ENCODE measurements around the gene ASIP.
"Not testable (repeated sequence)": the region's sequence is repeated elsewhere in the genome, so short reads cannot be mapped to it uniquely, and the experiment has no call there.

Gene ASIP

DNA sequence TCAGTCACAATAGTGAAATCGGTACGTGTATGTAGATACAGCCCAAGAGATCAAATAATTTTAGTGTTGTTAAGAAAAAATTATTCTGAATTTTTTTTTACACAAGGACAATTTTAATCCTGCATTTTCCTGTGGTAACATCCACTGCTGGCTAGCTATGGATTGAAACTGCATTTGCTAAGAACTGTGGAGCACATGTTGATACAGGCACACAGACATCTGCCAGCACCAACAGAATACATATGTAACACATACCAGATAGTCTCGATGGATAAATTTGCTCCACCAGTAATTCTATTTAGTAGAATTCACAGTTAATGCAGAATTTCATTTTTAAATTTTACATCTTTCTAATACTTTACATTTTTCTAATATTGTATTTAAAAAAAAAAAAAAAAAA, 2.2 kb downstream of the ASIP start:
- no peak for DNase-seq

GRCh38 chr20:34246126-34246626, 5.0 kb downstream of the ASIP start:
- DNase-seq = no peak

DNA sequence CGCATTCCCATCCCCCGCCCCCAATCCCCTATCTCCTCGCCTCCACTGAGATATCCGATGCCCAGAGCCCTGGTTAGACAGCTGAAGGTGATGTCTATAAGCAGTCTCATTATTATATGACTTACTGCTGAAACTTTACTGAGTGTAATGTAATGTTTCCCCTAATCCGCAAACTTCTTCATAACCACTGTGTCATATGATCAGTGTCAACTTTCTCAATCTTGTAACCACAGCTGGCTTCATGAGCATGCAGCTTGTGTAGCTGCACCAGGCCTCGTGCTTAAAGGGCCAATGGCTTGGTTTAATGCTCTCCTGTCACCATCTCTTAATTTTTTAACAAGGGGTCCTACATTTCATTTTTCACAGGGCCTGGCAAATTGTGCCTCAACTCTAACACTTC, 8.1 kb downstream of the ASIP start:
- no peak for DNase-seq

DNA sequence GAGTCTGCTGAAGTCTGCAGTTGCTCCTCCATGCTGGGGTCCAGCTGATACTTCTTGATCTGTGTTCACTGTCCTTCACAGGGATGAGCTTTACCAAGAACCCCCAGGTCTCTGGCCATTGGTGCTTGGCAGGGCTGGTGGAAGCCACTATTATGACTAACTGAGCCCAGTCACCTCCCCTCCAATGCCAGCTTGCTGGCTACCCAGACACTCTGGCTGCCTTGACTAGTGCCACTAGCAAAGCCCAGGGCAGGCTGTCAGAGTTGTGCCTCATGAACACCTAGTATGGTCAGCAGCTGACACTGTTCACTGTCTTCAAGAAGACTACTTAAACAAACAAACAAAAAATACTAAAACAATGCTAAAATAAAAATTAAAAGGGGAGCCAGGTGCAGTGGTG, 8.8 kb downstream of the ASIP start:
- no peak for DNase-seq

DNA sequence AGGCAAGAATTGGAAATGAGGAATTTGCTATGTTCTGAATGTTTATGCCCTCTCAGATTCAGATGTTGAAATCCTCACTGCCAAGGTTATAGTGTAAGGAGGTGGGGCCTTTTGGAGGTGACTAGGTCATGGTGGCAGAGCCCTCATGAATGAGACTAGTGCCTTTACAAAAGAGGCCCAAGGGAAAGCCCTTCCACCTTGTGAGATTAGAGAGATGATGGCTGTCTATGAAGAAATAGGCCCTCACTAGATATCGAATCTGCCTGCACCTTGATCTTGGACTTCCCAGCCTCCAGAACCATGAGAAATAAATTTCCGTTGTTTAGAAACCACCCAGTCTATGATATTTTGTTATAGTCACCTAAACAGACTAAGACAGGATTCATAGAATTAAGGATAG, 10.4 kb downstream of the ASIP start:
- no peak for DNase-seq

DNA sequence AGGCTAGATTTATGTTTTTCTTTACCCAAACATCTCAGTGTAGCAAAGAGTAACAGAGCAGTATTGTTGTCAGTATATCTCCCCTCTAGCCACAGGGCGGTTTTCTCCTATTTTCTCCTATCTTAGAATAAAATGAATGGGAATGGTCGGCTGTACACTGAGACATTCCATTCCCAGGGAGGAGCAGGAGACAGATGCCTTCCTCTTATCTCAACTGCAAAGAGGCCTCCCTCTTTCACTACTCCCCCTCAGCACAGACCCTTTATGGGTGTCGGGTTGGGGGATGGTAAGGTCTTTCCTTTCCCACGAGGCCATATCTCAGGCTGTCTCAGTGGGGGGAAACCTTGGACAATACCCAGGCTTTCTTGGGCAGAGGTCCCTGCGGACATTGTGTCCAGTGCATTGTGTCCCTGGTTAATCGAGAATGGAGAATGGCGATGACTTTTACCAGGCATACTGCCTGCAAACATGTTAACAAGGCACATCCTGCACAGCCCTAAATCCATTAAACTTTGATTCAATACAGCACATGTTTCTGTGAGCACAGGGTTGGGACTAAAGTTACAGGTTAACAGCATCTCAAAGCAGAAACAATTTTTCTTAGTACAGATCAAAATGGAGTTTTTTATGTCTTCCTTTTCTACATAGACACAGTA, 11.3 kb downstream of the ASIP start:
- not testable (repeated sequence) for DNase-seq

- no peak for DNase-seq
Measured at GRCh38 chr20:34254979-34255378, 13.8 kb downstream of the ASIP start.

- DNase-seq = no peak
Measured at GRCh38 chr20:34256629-34257124, 15.5 kb downstream of the ASIP start.

GRCh38 chr20:34260208-34260942, 19.2 kb downstream of the ASIP start:
- no peak for DNase-seq

DNA sequence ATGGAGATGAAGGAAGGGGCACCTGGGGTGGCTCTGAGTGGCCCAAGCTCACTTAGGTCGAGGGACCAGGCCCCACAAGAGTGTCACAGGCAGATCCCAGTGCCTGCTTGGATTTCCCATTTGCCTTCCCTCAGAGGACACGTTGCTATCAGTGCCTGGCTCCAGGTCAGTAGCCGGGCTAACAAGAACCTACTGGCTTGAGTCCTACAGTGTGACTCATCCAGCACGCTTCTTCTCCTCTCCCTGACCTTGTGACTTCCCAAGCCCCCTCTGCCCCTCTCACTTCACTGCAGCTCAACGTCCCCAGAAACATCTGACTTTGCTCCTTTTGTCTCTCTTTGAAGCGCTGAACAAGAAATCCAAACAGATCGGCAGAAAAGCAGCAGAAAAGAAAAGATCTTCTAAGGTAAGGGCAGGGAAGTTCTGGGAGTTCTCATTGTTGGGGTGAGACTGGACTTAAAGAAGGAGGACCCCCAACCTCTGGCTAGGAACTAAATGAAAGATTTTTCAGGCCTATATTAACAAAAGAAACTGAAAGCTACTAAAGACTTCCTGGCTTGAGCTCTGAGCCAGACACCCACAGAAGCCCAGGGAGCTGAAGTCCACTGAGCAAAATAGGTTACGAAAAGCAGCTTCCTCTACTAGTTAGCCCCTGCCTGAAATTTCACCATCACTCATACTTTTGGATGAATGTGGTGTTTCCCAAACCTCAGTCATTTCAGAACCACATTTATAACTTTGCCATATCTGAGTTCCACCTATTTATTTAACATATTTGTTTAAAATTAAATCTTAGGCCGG, 21.5 kb downstream of the ASIP start:
- no peak for DNase-seq

DNA sequence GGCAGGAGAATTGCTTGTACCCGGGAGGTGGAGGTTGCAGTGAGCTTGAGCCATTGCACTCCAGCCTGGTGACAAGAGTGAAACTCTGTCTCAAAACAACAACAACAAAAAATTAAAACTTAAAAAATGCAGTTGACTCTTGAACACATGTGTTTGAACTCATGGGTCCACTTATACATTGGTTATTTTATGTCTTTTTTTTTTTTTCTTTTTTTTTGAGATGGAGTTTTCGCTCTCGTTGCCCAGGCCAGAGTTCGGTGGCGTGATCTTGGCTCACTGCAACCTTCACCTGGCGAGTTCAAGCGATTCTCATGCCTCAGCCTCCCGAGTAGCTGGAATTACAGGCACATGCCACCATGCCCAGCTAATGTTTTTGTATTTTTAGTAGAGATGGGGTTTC, 22.2 kb downstream of the ASIP start:
- DNase-seq = not testable (repeated sequence)

DNA sequence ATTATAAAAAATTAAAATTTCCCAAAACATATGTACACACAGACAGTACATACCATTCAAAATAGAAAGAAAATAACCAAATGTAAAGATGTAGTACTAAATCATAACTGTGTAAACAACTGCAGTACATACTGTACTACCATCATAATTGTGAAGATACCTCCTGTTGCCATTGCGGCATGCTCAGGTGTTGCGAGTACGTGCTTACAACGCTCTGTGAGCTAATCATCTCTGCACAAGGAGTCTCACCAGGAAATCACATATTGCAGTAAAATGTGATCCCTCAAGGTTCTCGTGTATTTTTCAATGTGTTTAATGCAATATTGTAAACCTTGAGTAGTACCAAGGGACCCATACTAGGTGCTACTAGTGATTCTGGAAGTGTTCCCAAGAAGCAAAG, 22.9 kb downstream of the ASIP start:
- no peak for DNase-seq

- DNase-seq = no peak
Measured at GRCh38 chr20:34268145-34268544, 26.9 kb downstream of the ASIP start.

GRCh38 chr20:34268851-34269636, 27.8 kb downstream of the ASIP start:
- no peak for DNase-seq

DNA sequence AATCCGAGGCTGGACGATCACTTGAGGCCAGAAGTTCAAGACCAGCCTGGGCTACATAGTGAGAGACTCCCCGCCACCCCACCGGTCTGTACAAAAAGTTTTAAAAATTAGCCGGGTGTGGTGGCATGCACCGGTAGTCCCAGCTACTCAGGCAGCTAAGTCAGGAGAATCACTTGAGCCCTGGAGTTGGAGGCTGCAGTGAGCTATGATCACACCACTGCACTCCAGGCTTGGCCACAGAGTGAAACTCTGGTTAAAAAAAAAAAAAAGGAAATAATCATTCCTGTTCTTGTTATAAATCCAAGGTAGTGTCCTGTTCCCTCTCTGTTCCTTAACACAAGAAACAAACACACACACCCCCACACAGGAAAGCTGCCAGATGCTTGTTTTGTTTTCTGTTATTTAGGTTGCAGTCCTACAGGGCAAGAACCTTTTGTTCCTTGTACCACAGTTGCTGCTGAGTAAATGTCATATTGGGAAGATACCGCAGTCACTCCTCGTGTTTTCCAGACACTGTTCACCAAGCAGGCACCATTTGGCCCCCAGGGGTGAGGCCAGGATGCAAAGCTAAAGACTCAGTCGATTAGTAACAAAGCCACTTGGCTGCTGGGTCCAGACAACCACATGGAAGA, 28.9 kb downstream of the ASIP start:
- no peak for DNase-seq

- no peak for DNase-seq
Measured at GRCh38 chr20:34271956-34272355, 30.7 kb downstream of the ASIP start.

DNA sequence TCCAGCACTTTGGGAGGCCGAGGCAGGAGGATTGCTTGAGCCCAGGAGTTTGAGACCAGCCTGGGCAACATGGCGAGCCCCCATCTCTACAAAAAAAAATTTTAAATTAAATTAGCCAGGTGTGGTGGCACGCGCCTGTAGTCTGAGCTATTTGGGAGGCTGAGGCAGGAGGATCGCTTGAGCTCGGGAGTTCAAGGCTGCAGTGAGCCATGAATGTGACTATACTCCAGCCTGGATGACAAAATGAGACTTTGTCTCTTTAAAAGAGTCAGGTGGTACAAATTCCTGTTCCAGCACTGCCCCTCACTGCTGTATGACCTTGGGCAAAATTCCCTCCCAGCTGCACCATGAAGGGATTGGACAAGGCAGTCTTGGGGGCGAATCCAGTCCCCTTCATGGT, 33.5 kb downstream of the ASIP start:
- DNase-seq = no peak

DNA sequence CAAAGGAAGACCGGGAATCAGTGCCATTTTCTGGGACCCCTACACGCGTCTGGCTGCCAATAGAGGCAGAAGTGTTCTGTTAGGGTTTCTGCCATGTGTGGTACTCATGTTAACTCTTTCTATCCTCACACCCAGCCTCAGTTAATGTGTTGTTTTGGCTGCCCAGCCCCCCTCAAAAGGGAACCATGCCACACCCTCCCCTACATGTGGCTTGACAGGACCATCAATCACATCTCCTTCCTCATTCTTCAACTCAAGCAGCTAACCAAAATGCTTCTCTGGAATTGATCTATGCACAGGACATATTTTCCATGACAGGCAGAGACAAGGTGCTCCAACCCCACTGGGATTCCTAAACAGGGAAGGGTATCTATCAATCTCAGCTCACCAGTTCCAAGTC, 40.0 kb downstream of the ASIP start:
- DNase-seq = no peak

- DNase-seq = no peak
Measured at GRCh38 chr20:34282041-34282440, 40.8 kb downstream of the ASIP start.

DNA sequence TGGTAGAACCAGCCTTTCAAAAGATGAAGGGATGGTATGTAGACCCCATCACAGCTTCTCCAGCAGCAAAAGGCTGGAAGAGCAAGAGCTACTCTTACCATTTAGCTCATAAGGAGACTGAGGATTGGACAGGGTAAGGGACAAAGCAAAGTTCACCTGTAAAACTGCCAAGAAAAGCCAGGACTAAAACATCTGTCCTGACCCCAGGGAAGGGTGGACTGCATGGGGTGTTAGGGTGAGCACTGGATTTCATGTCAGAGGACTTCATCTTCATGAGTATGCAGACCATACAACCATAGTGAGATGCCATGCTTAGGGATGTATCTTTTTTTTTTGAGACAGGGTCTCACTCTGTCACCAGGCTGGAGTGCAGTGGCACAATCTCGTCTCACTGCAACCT, 42.6 kb downstream of the ASIP start:
- DNase-seq = no peak

GRCh38 chr20:34285450-34285849, 44.2 kb downstream of the ASIP start:
- DNase-seq = no peak

DNA sequence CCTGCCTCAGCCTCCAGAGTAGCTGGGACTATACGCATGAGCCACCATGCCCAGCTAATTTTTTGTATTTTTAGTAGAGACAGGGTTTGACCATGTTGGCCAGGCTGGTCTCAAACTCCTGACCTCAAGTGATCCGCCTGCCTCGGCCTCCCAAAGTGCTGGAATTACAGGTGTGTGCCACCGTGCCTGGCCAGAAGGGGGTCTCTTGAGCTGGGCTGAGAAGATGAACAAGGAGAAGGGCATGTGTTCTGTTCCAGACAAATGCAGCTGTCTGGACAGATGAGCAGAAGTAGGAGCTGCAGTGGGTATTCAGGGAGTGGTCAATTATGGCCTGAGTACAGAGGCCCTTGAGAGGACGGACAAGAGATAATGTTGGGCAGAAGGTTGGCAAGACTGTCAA, 46.3 kb downstream of the ASIP start:
- DNase-seq = not testable (repeated sequence)

Measured in RPMI8226 (cell line).